Karpas-422 (cell line): ENCODE measurements around the gene SARS2. TPM values are rescaled to one million over a fixed set of nuclear protein-coding genes. Genes with fewer than 3 reads are reported as not detected.

Experiments used
- DNase-seq: peaks from one replicate; pipeline ENCODE4 v3.0.0-alpha.2; 2015
- H2AFZ ChIP-seq: fragments of 200-600 bp; sonication (generic); 2 replicates; pipeline ENCODE4 v1.6.1; 2014; ENCODE audit warnings: antibody characterized with exemption, low read length, mixed read lengths
- H3K27ac ChIP-seq: fragments of 200-600 bp; sonication (generic); 2 replicates; pipeline ENCODE4 v1.5.1; 2014; ENCODE audit warnings: mild to moderate bottlenecking, low read length, moderate library complexity
- H3K27me3 ChIP-seq: fragments of 200-600 bp; sonication (generic); 2 replicates; pipeline ENCODE4 v1.6.1; 2014; ENCODE audit warnings: low read length, mixed read lengths
- H3K36me3 ChIP-seq: fragments of 200-600 bp; sonication (generic); 2 replicates; pipeline ENCODE4 v1.6.1; 2014; ENCODE audit warnings: low read length, mixed read lengths; ENCODE audit not compliant: insufficient read depth
- H3K4me1 ChIP-seq: fragments of 200-600 bp; sonication (generic); 2 replicates; pipeline ENCODE4 v1.6.1; 2014; ENCODE audit warnings: mild to moderate bottlenecking, low read length, mixed read lengths
- H3K4me2 ChIP-seq: fragments of 200-600 bp; sonication (generic); 2 replicates; pipeline ENCODE4 v1.6.1; 2014; ENCODE audit warnings: low read length, low read depth, mild to moderate bottlenecking; ENCODE audit not compliant: poor library complexity, severe bottlenecking
- H3K4me3 ChIP-seq: fragments of 200-600 bp; sonication (generic); 2 replicates; pipeline ENCODE4 v1.5.1; 2014; ENCODE audit warnings: mild to moderate bottlenecking, antibody characterized with exemption, low read length, mixed read lengths
- H3K79me2 ChIP-seq: fragments of 200-600 bp; sonication (generic); 2 replicates; pipeline ENCODE4 v1.6.1; 2014; ENCODE audit warnings: mild to moderate bottlenecking, low read length, mixed read lengths
- H3K9ac ChIP-seq: fragments of 200-600 bp; sonication (generic); 2 replicates; pipeline ENCODE4 v1.6.0; 2014; ENCODE audit warnings: low read length
- H3K9me2 ChIP-seq: fragments of 200-600 bp; sonication (generic), shearing (Covaris generic); replicated peaks from 2 replicates; pipeline ENCODE4 v1.6.0; 2014; ENCODE audit warnings: mild to moderate bottlenecking, low read length, moderate library complexity; ENCODE audit not compliant: insufficient read depth
- H3K9me3 ChIP-seq: fragments of 300-700, 200-600 bp; sonication (generic); 2 replicates; pipeline ENCODE4 v1.6.1; 2014; ENCODE audit warnings: low read length, mixed read lengths
- H4K20me1 ChIP-seq: fragments of 200-600 bp; sonication (generic); 2 replicates; pipeline ENCODE4 v1.6.1; 2014; ENCODE audit warnings: mild to moderate bottlenecking, antibody characterized with exemption, low read length, low read depth; ENCODE audit not compliant: insufficient read depth
- total RNA-seq: library from RNA; depleted of rRNA; stranded (reverse); fragments of >200 nt; shearing (Covaris generic); gene quantifications from 2 replicates; pipeline ENCODE4 v1.2.3, GENCODE V29; 2014; ENCODE audit warnings: low replicate concordance

Gene SARS2
- total RNA-seq, 1 experiment from 2014 or later = 16.8 TPM

GRCh38 chr19:38899447-38900201 is 30.9 kb downstream of the SARS2 start, which contains the start of the genes NFKBIB and SIRT2:
Gene NFKBIB, plus strand, starts transcription at chr19:38899969. Its CDS starts 64 bp downstream, at chr19:38900033.
Gene SIRT2, minus strand, starts transcription at chr19:38899618. Its CDS starts 97 bp downstream, at chr19:38899521.
- H3K27ac ChIP-seq = 0 out of 2 replicates have a peak within 1 kb of the TSS, but pooled peaks have one; percentile 1
- H3K27me3 ChIP-seq = no peaks in the 10 kb centered on the region
- peak within 1 kb of the TSS; percentile 97 for H3K4me2 ChIP-seq
- peaks cover 18% of the 10 kb centered on the region for H3K4me1 ChIP-seq
- peak within 1 kb of the TSS; percentile 84 for H3K9ac ChIP-seq
- H3K9me3 ChIP-seq = no peaks in the 10 kb centered on the region
- peak within 1 kb of the TSS; percentile 83 for H3K4me3 ChIP-seq
- H2AFZ ChIP-seq = peak within 1 kb of the TSS; percentile 97
- H4K20me1 ChIP-seq = no peaks in the 10 kb centered on the region
- H3K9me2 ChIP-seq = no peaks in the 10 kb centered on the region
- no peaks in the 10 kb centered on the region for H3K36me3 ChIP-seq
- DNase-seq = peak; percentile 100
- peaks cover 23% of the 10 kb centered on the region for H3K79me2 ChIP-seq

GRCh38 chr19:38898788-38899446 is 31.6 kb downstream of the SARS2 start:
- Histone ChIP-seq H3K4me3 (peak overlapping the region; percentile 83), H3K9me3 (no peaks in the 10 kb centered on the region), H3K27me3 (no peaks in the 10 kb centered on the region), H2AFZ (peak overlapping the region; percentile 97), H3K36me3 (no peaks in the 10 kb centered on the region), H3K4me2 (peak overlapping the region; percentile 97), H3K27ac (no peak overlapping the region), H3K9ac (peak overlapping the region; percentile 84), H3K79me2 (peaks cover 19% of the 10 kb centered on the region), H3K9me2 (no peaks in the 10 kb centered on the region), H3K4me1 (peaks cover 18% of the 10 kb centered on the region), H4K20me1 (no peaks in the 10 kb centered on the region)
- peak; percentile 52 for DNase-seq

GRCh38 chr19:38894968-38895367 is 35.6 kb downstream of the SARS2 start:
- Histone ChIP-seq H3K9me2 (no peaks in the 10 kb centered on the region), H3K4me3 (no peak overlapping the region), H3K4me2 (no peak overlapping the region), H3K27me3 (no peaks in the 10 kb centered on the region), H3K4me1 (peaks cover 11% of the 10 kb centered on the region), H3K79me2 (no peaks in the 10 kb centered on the region), H3K9ac (no peak overlapping the region), H4K20me1 (no peaks in the 10 kb centered on the region), H2AFZ (no peak overlapping the region), H3K9me3 (no peaks in the 10 kb centered on the region), H3K27ac (no peak overlapping the region), H3K36me3 (no peaks in the 10 kb centered on the region)
- DNase-seq = no peak

- Histone ChIP-seq H3K79me2 (no peaks in the 10 kb centered on the region), H3K4me1 (peaks cover 2% of the 10 kb centered on the region), H3K9me2 (no peaks in the 10 kb centered on the region), H3K36me3 (no peaks in the 10 kb centered on the region), H3K9me3 (no peaks in the 10 kb centered on the region), H3K27ac (no peak overlapping the region), H3K9ac (no peak overlapping the region), H3K4me3 (no peak overlapping the region), H4K20me1 (no peaks in the 10 kb centered on the region), H3K4me2 (no peak overlapping the region), H3K27me3 (no peaks in the 10 kb centered on the region), H2AFZ (no peak overlapping the region)
- no peak for DNase-seq
Measured at GRCh38 chr19:38893341-38893771, 37.2 kb downstream of the SARS2 start.

- Histone ChIP-seq H3K9me2 (no peaks in the 10 kb centered on the region), H2AFZ (no peak overlapping the region), H3K4me1 (no peaks in the 10 kb centered on the region), H3K9me3 (no peaks in the 10 kb centered on the region), H3K4me3 (no peak overlapping the region), H3K27ac (no peak overlapping the region), H3K79me2 (no peaks in the 10 kb centered on the region), H3K4me2 (no peak overlapping the region), H4K20me1 (no peaks in the 10 kb centered on the region), H3K27me3 (no peaks in the 10 kb centered on the region), H3K36me3 (no peaks in the 10 kb centered on the region), H3K9ac (no peak overlapping the region)
- DNase-seq = no peak
Measured at GRCh38 chr19:38892841-38893240, 37.7 kb downstream of the SARS2 start.

- no peak overlapping the region for H3K4me2 ChIP-seq
- H3K27ac ChIP-seq = no peak overlapping the region
- H3K9ac ChIP-seq = no peak overlapping the region
- no peak overlapping the region for H3K4me3 ChIP-seq
- no peaks in the 10 kb centered on the region for H3K79me2 ChIP-seq
- no peaks in the 10 kb centered on the region for H4K20me1 ChIP-seq
- DNase-seq = no peak
- H3K36me3 ChIP-seq = no peaks in the 10 kb centered on the region
- H3K27me3 ChIP-seq = no peaks in the 10 kb centered on the region
- H3K4me1 ChIP-seq = no peaks in the 10 kb centered on the region
- H2AFZ ChIP-seq = no peak overlapping the region
- H3K9me3 ChIP-seq = no peaks in the 10 kb centered on the region
- H3K9me2 ChIP-seq = no peaks in the 10 kb centered on the region
Measured at GRCh38 chr19:38891771-38892170, 38.8 kb downstream of the SARS2 start.

GRCh38 chr19:38890686-38891085 is 39.9 kb downstream of the SARS2 start:
- no peak overlapping the region for H3K4me2 ChIP-seq
- H3K9ac ChIP-seq = no peak overlapping the region
- H3K4me1 ChIP-seq = no peaks in the 10 kb centered on the region
- H3K27ac ChIP-seq = no peak overlapping the region
- H3K27me3 ChIP-seq = no peaks in the 10 kb centered on the region
- no peak for DNase-seq
- H3K79me2 ChIP-seq = no peaks in the 10 kb centered on the region
- no peaks in the 10 kb centered on the region for H3K36me3 ChIP-seq
- H3K9me2 ChIP-seq = no peaks in the 10 kb centered on the region
- H4K20me1 ChIP-seq = no peaks in the 10 kb centered on the region
- no peak overlapping the region for H3K4me3 ChIP-seq
- no peak overlapping the region for H2AFZ ChIP-seq
- no peaks in the 10 kb centered on the region for H3K9me3 ChIP-seq

- no peak overlapping the region for H3K27ac ChIP-seq
- no peak overlapping the region for H3K4me2 ChIP-seq
- no peaks in the 10 kb centered on the region for H3K36me3 ChIP-seq
- H3K9ac ChIP-seq = no peak overlapping the region
- no peaks in the 10 kb centered on the region for H3K9me2 ChIP-seq
- no peaks in the 10 kb centered on the region for H3K27me3 ChIP-seq
- H3K4me3 ChIP-seq = no peak overlapping the region
- no peaks in the 10 kb centered on the region for H3K79me2 ChIP-seq
- no peak overlapping the region for H2AFZ ChIP-seq
- no peaks in the 10 kb centered on the region for H3K9me3 ChIP-seq
- no peaks in the 10 kb centered on the region for H4K20me1 ChIP-seq
- no peak for DNase-seq
- H3K4me1 ChIP-seq = no peaks in the 10 kb centered on the region
Measured at GRCh38 chr19:38889803-38890202, 40.8 kb downstream of the SARS2 start.
